Endothelial cell of umbilical vein (primary cell): Measurements from ENCODE around the gene PCDHA5. TPM values are rescaled to one million over a fixed set of nuclear protein-coding genes. Genes with fewer than 3 reads are reported as not detected.
"Not testable (repeated sequence)": the region's sequence is repeated elsewhere in the genome, so short reads cannot be mapped to it uniquely, and the experiment has no call there.

Source experiments
- BruUV-seq: library from RNA; stranded (reverse); fragments of 400-500 nt; replicated peaks from 2 replicates; lab custom pipeline; 2021; lab: Mats Ljungman, UMichigan
- CTCF ChIA-PET: fragments of 300-600, 350-600 bp; sonication (Branson Sonifier 250); formaldehyde crosslinking; loops from one replicate; lab custom pipeline; 2021; ENCODE audit warnings: antibody characterized with exemption, inconsistent platforms; lab: Charles Lee
- POLR2A ChIA-PET: fragments of 300-600, 350-600 bp; sonication (Branson Sonifier 250); formaldehyde crosslinking; loops from one replicate; lab custom pipeline; 2021; ENCODE audit warnings: antibody characterized with exemption, inconsistent platforms; lab: Charles Lee
- DNase-seq: peaks from one replicate; pipeline ENCODE4 v3.0.0-alpha.2; 2011; ENCODE audit warnings: low read depth, low spot score
- FAIRE-seq: peaks from 2 replicates; lab custom pipeline; 2011; peaks lifted over from hg19 to GRCh38; lab: Jason Lieb, UNC
- H2AFZ ChIP-seq: 2 replicates; pipeline ENCODE4 v1.6.0; 2012; ENCODE audit warnings: low read depth, low read length, control low read depth, inconsistent platforms
- H3K27ac ChIP-seq: 2 replicates; pipeline ENCODE4 v1.5.1; 2011; ENCODE audit warnings: low read depth, mild to moderate bottlenecking, control low read depth, low read length, moderate library complexity; ENCODE audit not compliant: insufficient read depth
- H3K27me3 ChIP-seq, 2 experiments: 2 replicates each; pipeline versions ENCODE4 v1.6.0 to v1.6.1; 2011; ENCODE audit warnings: low read length in 2 of 2, mixed read lengths in 1 of 2; ENCODE audit not compliant: control insufficient read depth in 2 of 2, insufficient read depth in 2 of 2
- H3K36me3 ChIP-seq, 2 experiments: 2 replicates in 1 of 2; 3 replicates in 1 of 2; pipeline ENCODE4 v1.5.1; 2011; ENCODE audit warnings: low read length in 2 of 2, mild to moderate bottlenecking in 1 of 2, moderate library complexity in 1 of 2; ENCODE audit not compliant: control insufficient read depth in 2 of 2, insufficient read depth in 2 of 2; ENCODE audit errors: extremely low read depth in 1 of 2
- H3K4me1 ChIP-seq: 3 replicates; pipeline ENCODE4 v1.5.1; 2011; ENCODE audit warnings: mild to moderate bottlenecking, low read length; ENCODE audit not compliant: control insufficient read depth, insufficient read depth; ENCODE audit errors: extremely low read depth
- H3K4me2 ChIP-seq: 2 replicates; pipeline ENCODE4 v1.6.1; 2011; ENCODE audit warnings: low read length, control low read depth, mixed read lengths; ENCODE audit not compliant: insufficient read depth
- H3K4me3 ChIP-seq, 3 experiments: fragments of 200-600 bp in 1 of 3; sonication (generic), shearing (Covaris generic) in 1 of 3; replicated peaks in 1 of 3; 2 replicates each; pipeline ENCODE4 v1.5.1; 2011 to 2016; ENCODE audit warnings: control low read depth in 3 of 3, low read length in 3 of 3, mild to moderate bottlenecking in 2 of 3, inconsistent platforms in 1 of 3, low read depth in 1 of 3, moderate library complexity in 1 of 3; ENCODE audit not compliant: insufficient read depth in 1 of 3
- H3K79me2 ChIP-seq: 2 replicates; pipeline ENCODE4 v1.6.0; 2012; ENCODE audit warnings: low read length, inconsistent platforms; ENCODE audit not compliant: control insufficient read depth, insufficient read depth
- H3K9ac ChIP-seq: replicated peaks from 2 replicates; pipeline ENCODE3; 2011; ENCODE audit warnings: low read length, control low read depth; ENCODE audit not compliant: insufficient read depth; ENCODE audit errors: extremely low read depth
- H3K9me1 ChIP-seq: replicated peaks from 3 replicates; pipeline ENCODE4 v1.6.0; 2011; ENCODE audit warnings: mild to moderate bottlenecking, low read length; ENCODE audit not compliant: control insufficient read depth, insufficient read depth; ENCODE audit errors: extremely low read depth
- H3K9me3 ChIP-seq: replicated peaks from 2 replicates; pipeline ENCODE4 v1.5.1; 2012; ENCODE audit warnings: low read length, inconsistent platforms; ENCODE audit not compliant: control insufficient read depth, insufficient read depth
- H4K20me1 ChIP-seq: replicated peaks from 2 replicates; pipeline ENCODE3; 2011; ENCODE audit warnings: mild to moderate bottlenecking, low read length; ENCODE audit not compliant: control insufficient read depth, insufficient read depth; ENCODE audit errors: extremely low read depth
- CTCF ChIP-seq, 2 donors: IDR thresholded peaks; 1 replicate in 1 of 2; 2 replicates in 1 of 2; pipeline ENCODE4 v1.5.1; 2011; ENCODE audit warnings: low read length in 2 of 2, mild to moderate bottlenecking in 2 of 2, moderate library complexity in 2 of 2, control low read depth in 1 of 2, inconsistent platforms in 1 of 2, low read depth in 1 of 2; ENCODE audit not compliant: insufficient read depth in 1 of 2; ENCODE audit errors: extremely low read depth in 1 of 2
- EZH2 ChIP-seq: IDR thresholded peaks from 2 replicates; pipeline ENCODE4 v1.6.1; 2012; ENCODE audit warnings: borderline replicate concordance, low read depth, mild to moderate bottlenecking, moderate library complexity, low read length, inconsistent platforms; ENCODE audit not compliant: severe bottlenecking
- FOS ChIP-seq: IDR thresholded peaks from 2 replicates; pipeline ENCODE4 v1.6.1; 2011; ENCODE audit warnings: mild to moderate bottlenecking, low read length, moderate library complexity, borderline replicate concordance; ENCODE audit not compliant: insufficient read depth
- GATA2 ChIP-seq: IDR thresholded peaks from 2 replicates; pipeline ENCODE4 v1.7.0; 2011; ENCODE audit warnings: low read depth, mild to moderate bottlenecking, moderate library complexity, mixed read lengths, low read length; ENCODE audit not compliant: insufficient read length, insufficient read depth
- JUN ChIP-seq: IDR thresholded peaks from 2 replicates; pipeline ENCODE4 v1.6.1; 2011; ENCODE audit warnings: borderline replicate concordance, low read depth; ENCODE audit not compliant: insufficient read length, insufficient read depth
- MAX ChIP-seq: IDR thresholded peaks from 2 replicates; pipeline ENCODE4 v1.6.1; 2011; ENCODE audit not compliant: insufficient read depth, insufficient read length
- MYC ChIP-seq: IDR thresholded peaks from one replicate; pipeline ENCODE4 v1.6.1; 2011; ENCODE audit warnings: mild to moderate bottlenecking, low read depth, low read length
- POLR2A ChIP-seq: IDR thresholded peaks from 2 replicates; pipeline ENCODE4 v1.6.1; 2012; ENCODE audit warnings: low read depth, mild to moderate bottlenecking, control low read depth, low read length
- POLR2AphosphoS5 ChIP-seq: IDR thresholded peaks from 2 replicates; pipeline ENCODE4 v1.6.1; 2012; ENCODE audit warnings: low read depth, mild to moderate bottlenecking, control low read depth, low read length, moderate library complexity; ENCODE audit not compliant: insufficient read depth
- dilution Hi-C: fragments of 300-500 bp; cut with MboI; formaldehyde crosslinking; loops from one replicate; pipeline ENCODE4 v1.15.0; 2019; ENCODE audit warnings: low sequenced_read_pairs; ENCODE audit not compliant: extremely low pct_ligation_motif_present
- intact Hi-C: fragments of 100-400 bp; cut with micrococcal nuclease; formaldehyde crosslinking; loops from one replicate; pipeline ENCODE4 v1.10.0; 2022
- polyA plus RNA-seq, 4 experiments: library from polyadenylated mRNA; depleted of rRNA in 3 of 4; stranded (reverse) in 3 of 4; unstranded in 1 of 4; fragments of >200 nt; gene quantifications; 2 replicates each; pipeline versions ENCODE4 v1.2.1 to v1.2.3, GENCODE V29; 2011 to 2012; ENCODE audit warnings: missing spikeins in 1 of 4
- total RNA-seq: library from RNA; stranded (reverse); gene quantifications from 2 replicates; pipeline ENCODE4 v1.2.3, GENCODE V29; 2021

Gene PCDHA5
- total and polyA plus RNA-seq, 2 donors (not counting 3 experiments of a cell fraction or from before 2014, with no cell fraction given), result not detected

DNA sequence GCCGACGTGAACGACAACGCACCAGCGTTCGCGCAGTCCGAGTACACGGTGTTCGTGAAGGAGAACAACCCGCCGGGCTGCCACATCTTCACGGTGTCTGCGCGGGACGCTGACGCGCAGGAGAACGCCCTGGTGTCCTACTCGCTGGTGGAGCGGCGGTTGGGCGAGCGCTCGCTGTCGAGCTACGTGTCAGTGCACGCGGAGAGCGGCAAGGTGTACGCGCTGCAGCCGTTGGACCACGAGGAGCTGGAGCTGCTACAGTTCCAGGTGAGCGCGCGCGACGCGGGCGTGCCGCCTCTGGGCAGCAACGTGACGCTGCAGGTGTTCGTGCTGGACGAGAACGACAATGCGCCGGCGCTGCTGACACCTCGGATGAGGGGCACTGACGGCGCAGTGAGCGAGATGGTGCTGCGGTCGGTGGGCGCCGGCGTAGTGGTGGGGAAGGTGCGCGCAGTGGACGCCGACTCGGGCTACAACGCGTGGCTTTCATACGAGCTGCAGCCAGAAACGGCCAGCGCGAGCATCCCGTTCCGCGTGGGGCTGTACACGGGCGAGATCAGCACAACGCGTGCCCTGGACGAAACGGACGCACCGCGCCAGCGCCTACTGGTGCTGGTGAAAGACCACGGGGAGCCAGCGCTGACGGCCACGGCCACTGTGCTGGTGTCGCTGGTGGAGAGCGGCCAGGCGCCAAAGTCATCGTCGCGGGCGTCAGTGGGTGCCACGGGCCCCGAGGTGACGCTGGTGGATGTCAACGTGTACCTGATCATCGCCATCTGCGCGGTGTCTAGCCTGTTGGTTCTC is 28.6 kb downstream of the PCDHA5 start:
- intact Hi-C loops, BruUV-seq, POLR2A ChIA-PET, H2AFZ ChIP-seq, H3K27me3 ChIP-seq, H4K20me1 ChIP-seq, H3K27ac ChIP-seq, H3K4me2 ChIP-seq, FAIRE-seq, DNase-seq, H3K9ac ChIP-seq, H3K79me2 ChIP-seq, dilution Hi-C loops, CTCF ChIA-PET, H3K9me3 ChIP-seq, H3K36me3 ChIP-seq, H3K4me1 ChIP-seq, H3K4me3 ChIP-seq, H3K9me1 ChIP-seq: not testable (repeated sequence)

- Histone ChIP-seq H2AFZ (no peak within 1 kb of the TSS), H3K9me3 (no peaks in the 10 kb centered on the region), H4K20me1 (no peaks in the 10 kb centered on the region), H3K4me2 (no peak within 1 kb of the TSS), H3K79me2 (no peaks in the 10 kb centered on the region), H3K36me3 (no peaks in the 10 kb centered on the region), H3K4me3 (no peak within 1 kb of the TSS), H3K9me1 (no peaks in the 10 kb centered on the region), H3K27me3 (no peaks in the 10 kb centered on the region), H3K27ac (no peak within 1 kb of the TSS), H3K4me1 (no peaks in the 10 kb centered on the region), H3K9ac (no peak within 1 kb of the TSS)
- POLR2A ChIA-PET, result no interaction called here
- intact Hi-C loops (no loop called here), dilution Hi-C loops (no loop called here)
- CTCF ChIA-PET, result interaction anchor here (1.1 to 1.8 kb wide), 3 partner anchors 13 to 185 kb away, joined by 5 to 6 read pairs (median 6); no protein-coding TSS in a partner anchor
- no TSS peak for BruUV-seq
- FAIRE-seq, result no peak
- peak; percentile 35 for DNase-seq
- no peak for TF ChIP-seq EZH2
- TF ChIP-seq MYC, result no peak
- no peak for TF ChIP-seq CTCF (IDR thresholded peaks at IDR 0.05; ENCODE audit: extremely low read depth in 1 of 2, insufficient read depth in 1 of 2, low read depth in 1 of 2, low read length in 2 of 2)
- TF ChIP-seq GATA2, result no peak
- no peak for TF ChIP-seq JUN
- no peak for TF ChIP-seq POLR2AphosphoS5
- no peak for TF ChIP-seq POLR2A
- TF ChIP-seq MAX, result no peak
- TF ChIP-seq FOS, result no peak
Observed at GRCh38 chr5:140855772-140856674, 34.6 kb downstream of the PCDHA5 start, which contains the start of gene PCDHA10. TSS of gene PCDHA10 (plus strand) at chr5:140855897. CDS start at chr5:140856049, 152 bp downstream.
